MCF 10A (cell line): ENCODE data around the gene MTREX. TPM values are rescaled to one million over a fixed set of nuclear protein-coding genes. Genes with fewer than 3 reads are reported as not detected.

Experiments used
- BruUV-seq: library from RNA; stranded (reverse); fragments of 400-500 nt; replicated peaks from 2 replicates; lab custom pipeline; 2021; lab: Mats Ljungman, UMichigan
- CTCF ChIA-PET: fragments of 300-600 bp; sonication (Branson Sonifier 250); formaldehyde crosslinking; extraction: SDS; loops from one replicate; lab custom pipeline; 2021; ENCODE audit warnings: antibody characterized with exemption, inconsistent platforms; lab: Yijun Ruan, JAX
- POLR2A ChIA-PET: fragments of 300-600, 350-650 bp; sonication (Branson Sonifier 250); formaldehyde crosslinking; extraction: SDS; loops from one replicate; lab custom pipeline; 2020; ENCODE audit warnings: antibody characterized with exemption, inconsistent platforms; lab: Yijun Ruan, JAX
- DNase-seq: peaks from one replicate; pipeline ENCODE4 v3.0.0-alpha.2; 2018; ENCODE audit not compliant: unreplicated experiment
- H3K27ac Mint-ChIP-seq: one replicate; pipeline ENCODE4 v1.8.0; 2022; ENCODE audit warnings: mild to moderate bottlenecking, low read depth, mixed read lengths; ENCODE audit not compliant: unreplicated experiment
- H3K27me3 Mint-ChIP-seq: one replicate; pipeline ENCODE4 v1.8.0; 2022; ENCODE audit warnings: mixed read lengths; ENCODE audit not compliant: insufficient read depth, unreplicated experiment
- H3K36me3 Mint-ChIP-seq: one replicate; pipeline ENCODE4 v1.8.0; 2022; ENCODE audit warnings: mild to moderate bottlenecking, moderate library complexity, mixed read lengths; ENCODE audit not compliant: insufficient read depth, unreplicated experiment
- H3K4me1 Mint-ChIP-seq: one replicate; pipeline ENCODE4 v1.8.0; 2022; ENCODE audit warnings: mixed read lengths; ENCODE audit not compliant: insufficient read depth, unreplicated experiment
- H3K4me3 Mint-ChIP-seq: one replicate; pipeline ENCODE4 v1.8.0; 2022; ENCODE audit warnings: mild to moderate bottlenecking, moderate library complexity, mixed read lengths; ENCODE audit not compliant: unreplicated experiment
- H3K9me3 Mint-ChIP-seq: one replicate; pipeline ENCODE4 v1.8.0; 2022; ENCODE audit warnings: mixed read lengths; ENCODE audit not compliant: unreplicated experiment
- CTCF ChIP-seq: fragments of 200-600 bp; IDR thresholded peaks from one replicate; pipeline ENCODE4 v1.8.0; 2022; ENCODE audit warnings: antibody characterized with exemption, mild to moderate bottlenecking; ENCODE audit not compliant: unreplicated experiment
- intact Hi-C: fragments of 100-400 bp; cut with micrococcal nuclease; formaldehyde crosslinking; loops from 2 replicates; pipeline ENCODE4 v1.14.1; 2022
- total RNA-seq: library from RNA; stranded (reverse); gene quantifications from 2 replicates; pipeline ENCODE4 v1.2.3, GENCODE V29; 2022

The MTREX gene
- total RNA-seq, 1 experiment from 2014 or later: 118 TPM

GRCh38 chr5:55305345-55305744 lies 2.4 kb upstream of the MTREX start:
- ChIA-PET POLR2A (interaction anchor here (1.1 to 4.4 kb wide), 5 partner anchors 8 to 145 kb away, joined by 3 to 113 read pairs (median 4); partner anchors contain the start of genes CCNO and GPX8), CTCF (interaction anchor here (2.9 kb wide), 1 partner anchor 79 kb away, joined by 15 read pairs; the partner anchor contains the start of gene MCIDAS)
- H3K4me1 Mint-ChIP-seq: peaks cover 13% of the 10 kb centered on the region
- no peaks in the 10 kb centered on the region for H3K36me3 Mint-ChIP-seq
- DNase-seq: no peak
- intact Hi-C loops: loop anchor here (10.0 kb wide), 1 partner anchor 131 kb away; the partner anchor contains the start of gene CDC20B
- no peaks in the 10 kb centered on the region for H3K27me3 Mint-ChIP-seq
- no peak for TF ChIP-seq CTCF
- H3K9me3 Mint-ChIP-seq: no peaks in the 10 kb centered on the region
- no TSS peak for BruUV-seq
- H3K4me3 Mint-ChIP-seq: no peak overlapping the region
- H3K27ac Mint-ChIP-seq: no peak overlapping the region

- no peak overlapping the region for H3K4me3 Mint-ChIP-seq
- POLR2A ChIA-PET: interaction anchor here (0.7 to 4.4 kb wide), 28 partner anchors 9 to 997 kb away, joined by 3 to 113 read pairs (median 4); partner anchors contain the start of genes ARL15, CCNO, GPX8 and IL31RA
- H3K27me3 Mint-ChIP-seq: no peaks in the 10 kb centered on the region
- TSS peak; percentile 42 for BruUV-seq
- no peak overlapping the region for H3K27ac Mint-ChIP-seq
- intact Hi-C loops: loop anchor here (2.0 to 10.0 kb wide), 2 partner anchors 74 to 132 kb away; partner anchors contain the start of genes CCNO and CDC20B
- TF ChIP-seq CTCF: no peak
- no peaks in the 10 kb centered on the region for H3K36me3 Mint-ChIP-seq
- CTCF ChIA-PET: interaction anchor here (0.6 to 2.9 kb wide), 10 partner anchors 10 to 898 kb away, joined by 3 to 20 read pairs (median 4); partner anchors contain the start of genes CCNO and MCIDAS
- DNase-seq: peak; percentile 13
- peaks cover 21% of the 10 kb centered on the region for H3K4me1 Mint-ChIP-seq
- H3K9me3 Mint-ChIP-seq: no peaks in the 10 kb centered on the region
These were observed 977 bp upstream of the MTREX start for GRCh38 chr5:55306641-55307382.

GRCh38 chr5:55308254-55308836 lies 556 bp downstream of the MTREX start:
- Mint-ChIP-seq H3K9me3 (no peaks in the 10 kb centered on the region), H3K27me3 (no peaks in the 10 kb centered on the region), H3K4me3 (no peak overlapping the region), H3K36me3 (no peaks in the 10 kb centered on the region), H3K4me1 (peaks cover 19% of the 10 kb centered on the region), H3K27ac (no peak overlapping the region)
- peak; percentile 37 for DNase-seq
- ChIA-PET CTCF (interaction anchor here (2.5 kb wide), 1 partner anchor 76 kb away, joined by 20 read pairs; the partner anchor contains the start of gene CCNO), POLR2A (interaction anchor here (0.6 to 4.4 kb wide), 17 partner anchors 8 to 790 kb away, joined by 3 to 113 read pairs (median 5); partner anchors contain the start of genes CCNO and IL31RA)
- intact Hi-C loops: loop anchor here (10.0 kb wide), 1 partner anchor 134 kb away; the partner anchor contains the start of gene CDC20B
- no peak for TF ChIP-seq CTCF
- BruUV-seq: TSS peak; percentile 69
